HEK293T (cell line): ENCODE measurements around the gene CA7.

ENCODE experiments used
- CTCF ChIA-PET: fragments of 350-600 bp; formaldehyde crosslinking; extraction: SDS; loops from one replicate; lab custom pipeline; 2021; ENCODE audit warnings: antibody characterized with exemption, inconsistent platforms; lab: Yijun Ruan, JAX
- POLR2A ChIA-PET: fragments of 350-600 bp; formaldehyde crosslinking; extraction: SDS; loops from one replicate; lab custom pipeline; 2020; ENCODE audit warnings: antibody characterized with exemption, inconsistent platforms; lab: Yijun Ruan, JAX
- DNase-seq: peaks from one replicate; pipeline ENCODE4 v3.0.0; 2012; ENCODE audit warnings: mixed read lengths; ENCODE audit errors: extremely low spot score
- ARNT ChIP-seq: fragments of 450-650 bp; IDR thresholded peaks from 2 replicates; pipeline ENCODE4 v1.6.1; 2017; ENCODE audit warnings: mild to moderate bottlenecking
- BHLHE40 ChIP-seq: fragments of 450-650 bp; IDR thresholded peaks from 2 replicates; pipeline ENCODE4 v1.6.1; 2016; ENCODE audit warnings: mild to moderate bottlenecking, moderate library complexity, borderline replicate concordance
- CTBP1 ChIP-seq: fragments of 450-650 bp; IDR thresholded peaks from 2 replicates; pipeline ENCODE4 v1.6.1; 2016; ENCODE audit warnings: borderline replicate concordance
- ELF4 ChIP-seq: fragments of 450-650 bp; IDR thresholded peaks from 2 replicates; pipeline ENCODE4 v1.6.1; 2017; ENCODE audit warnings: antibody characterized with exemption
- FOXA1 ChIP-seq: fragments of 450-650 bp; IDR thresholded peaks from 2 replicates; pipeline ENCODE4 v1.6.1; 2016; ENCODE audit warnings: mild to moderate bottlenecking
- FOXK2 ChIP-seq: fragments of 450-650 bp; IDR thresholded peaks from 2 replicates; pipeline ENCODE4 v1.6.1; 2016; ENCODE audit warnings: mild to moderate bottlenecking
- FOXM1 ChIP-seq: fragments of 450-650 bp; IDR thresholded peaks from 2 replicates; pipeline ENCODE4 v1.6.1; 2017; ENCODE audit warnings: mild to moderate bottlenecking, borderline replicate concordance
- HDGF ChIP-seq: fragments of 450-650 bp; IDR thresholded peaks from 2 replicates; pipeline ENCODE4 v1.6.1; 2017; ENCODE audit warnings: antibody characterized with exemption, borderline replicate concordance
- L3MBTL2 ChIP-seq: fragments of 450-650 bp; conservative IDR thresholded peaks from 2 replicates; pipeline ENCODE4 v1.6.1; 2016; ENCODE audit warnings: mild to moderate bottlenecking
- LEF1 ChIP-seq: fragments of 450-650 bp; IDR thresholded peaks from 2 replicates; pipeline ENCODE4 v1.6.1; 2017; ENCODE audit warnings: mild to moderate bottlenecking, borderline replicate concordance
- NFRKB ChIP-seq: fragments of 450-650 bp; IDR thresholded peaks from 2 replicates; pipeline ENCODE4 v1.6.1; 2016; ENCODE audit warnings: mild to moderate bottlenecking, moderate library complexity
- SP1 ChIP-seq: fragments of 450-650 bp; IDR thresholded peaks from 2 replicates; pipeline ENCODE4 v1.6.1; 2017
- SUZ12 ChIP-seq: fragments of 450-650 bp; IDR thresholded peaks from 2 replicates; pipeline ENCODE4 v1.6.1; 2016; ENCODE audit warnings: mild to moderate bottlenecking
- TARDBP ChIP-seq: fragments of 450-650 bp; IDR thresholded peaks from 2 replicates; pipeline ENCODE4 v1.6.1; 2016
- ZNF384 ChIP-seq: fragments of 450-650 bp; IDR thresholded peaks from 2 replicates; pipeline ENCODE4 v1.6.1; 2016
- TF ChIP-seq, protein P1 (sequence below): fragments of 450-650 bp; IDR thresholded peaks from 2 replicates; pipeline ENCODE4 v1.6.1; 2016

Gene CA7

GRCh38 chr16:66881014-66881417, 36.8 kb downstream of the CA7 start:
- TF ChIP-seq CTBP1 (no peak), TARDBP (no peak), ZNF384 (no peak), ELF4 (no peak), ARNT (no peak), FOXK2 (no peak), NFRKB (no peak), FOXA1 (no peak), HDGF (no peak), FOXM1 (no peak), L3MBTL2 (no peak), BHLHE40 (no peak), LEF1 (no peak), SP1 (no peak), SUZ12 (no peak)
- TF ChIP-seq, protein P1, sequence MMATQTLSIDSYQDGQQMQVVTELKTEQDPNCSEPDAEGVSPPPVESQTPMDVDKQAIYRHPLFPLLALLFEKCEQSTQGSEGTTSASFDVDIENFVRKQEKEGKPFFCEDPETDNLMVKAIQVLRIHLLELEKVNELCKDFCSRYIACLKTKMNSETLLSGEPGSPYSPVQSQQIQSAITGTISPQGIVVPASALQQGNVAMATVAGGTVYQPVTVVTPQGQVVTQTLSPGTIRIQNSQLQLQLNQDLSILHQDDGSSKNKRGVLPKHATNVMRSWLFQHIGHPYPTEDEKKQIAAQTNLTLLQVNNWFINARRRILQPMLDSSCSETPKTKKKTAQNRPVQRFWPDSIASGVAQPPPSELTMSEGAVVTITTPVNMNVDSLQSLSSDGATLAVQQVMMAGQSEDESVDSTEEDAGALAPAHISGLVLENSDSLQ = no peak
- CTCF ChIA-PET = interaction anchor here (0.5 to 1.5 kb wide), 8 partner anchors 8 to 272 kb away, joined by 3 to 9 read pairs (median 4); no protein-coding TSS in a partner anchor
- POLR2A ChIA-PET = interaction anchor here (0.6 to 2.5 kb wide), 8 partner anchors 8 to 50 kb away, joined by 3 to 8 read pairs (median 4); partner anchors contain the start of gene NAE1
- DNase-seq = no peak

DNA sequence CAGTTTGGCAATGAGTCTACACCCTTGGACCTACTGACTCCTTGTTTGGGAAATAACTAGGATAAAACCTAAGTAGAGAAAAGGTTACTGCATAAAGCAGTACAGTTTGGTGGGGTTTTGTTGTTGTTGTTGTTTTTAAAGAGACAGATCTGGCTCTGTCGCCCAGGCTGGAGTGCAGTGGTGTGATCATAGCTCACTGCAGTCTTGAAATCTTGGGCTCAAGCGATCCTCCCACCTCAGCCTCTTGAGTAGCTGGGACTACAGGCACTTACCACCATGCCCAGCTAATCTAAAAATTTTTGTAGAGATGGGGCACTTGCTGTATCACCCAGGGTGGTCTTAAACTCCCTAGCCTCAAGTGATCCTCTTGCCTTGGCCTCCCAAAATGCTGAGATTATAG, 37.3 kb downstream of the CA7 start:
- DNase-seq = peak; percentile 1
- POLR2A ChIA-PET = interaction anchor here (1.0 to 2.5 kb wide), 2 partner anchors 18 to 51 kb away, joined by 3 to 8 read pairs; partner anchors contain the start of gene NAE1
- CTCF ChIA-PET = interaction anchor here (0.8 to 1.5 kb wide), 5 partner anchors 9 to 273 kb away, joined by 3 to 6 read pairs (median 3); no protein-coding TSS in a partner anchor
- no peak for TF ChIP-seq ARNT
- TF ChIP-seq FOXA1 = no peak
- TF ChIP-seq ZNF384 = no peak
- no peak for TF ChIP-seq TARDBP
- no peak for TF ChIP-seq SUZ12
- no peak for TF ChIP-seq CTBP1
- TF ChIP-seq LEF1 = no peak
- no peak for TF ChIP-seq HDGF
- TF ChIP-seq L3MBTL2 = no peak
- TF ChIP-seq, protein P1 = no peak
- no peak for TF ChIP-seq FOXK2
- TF ChIP-seq BHLHE40 = no peak
- TF ChIP-seq SP1 = no peak
- TF ChIP-seq FOXM1 = no peak
- TF ChIP-seq NFRKB = no peak
- TF ChIP-seq ELF4 = no peak

- POLR2A ChIA-PET = interaction anchor here (2.5 kb wide), 1 partner anchor 51 kb away, joined by 8 read pairs; the partner anchor contains the start of gene NAE1
- TF ChIP-seq NFRKB (no peak), L3MBTL2 (no peak), SUZ12 (no peak), TARDBP (no peak), FOXK2 (no peak), BHLHE40 (no peak), FOXM1 (no peak)
- DNase-seq = no peak
- CTCF ChIA-PET = interaction anchor here (1.0 to 1.4 kb wide), 4 partner anchors 9 to 273 kb away, joined by 3 to 6 read pairs (median 4); no protein-coding TSS in a partner anchor
Observed at GRCh38 chr16:66881964-66882508, 37.8 kb downstream of the CA7 start.

GRCh38 chr16:66882702-66883101, 38.5 kb downstream of the CA7 start:
- no peak for TF ChIP-seq SUZ12
- no peak for TF ChIP-seq ZNF384
- TF ChIP-seq ELF4 = no peak
- TF ChIP-seq FOXA1 = no peak
- no peak for TF ChIP-seq CTBP1
- no peak for TF ChIP-seq FOXK2
- no peak for TF ChIP-seq BHLHE40
- no peak for TF ChIP-seq SP1
- TF ChIP-seq HDGF = no peak
- TF ChIP-seq LEF1 = no peak
- TF ChIP-seq, protein P1 = no peak
- TF ChIP-seq ARNT = no peak
- no peak for TF ChIP-seq NFRKB
- no peak for TF ChIP-seq L3MBTL2
- no peak for TF ChIP-seq TARDBP
- POLR2A ChIA-PET = no interaction called here
- no peak for DNase-seq
- CTCF ChIA-PET = interaction anchor here (1.0 to 1.3 kb wide), 2 partner anchors 12 to 51 kb away, joined by 3 read pairs; no protein-coding TSS in a partner anchor

GRCh38 chr16:66885491-66885890, 41.3 kb downstream of the CA7 start:
- ChIA-PET POLR2A (no interaction called here), CTCF (no interaction called here)
- DNase-seq = no peak
- no peak for TF ChIP-seq LEF1
- TF ChIP-seq ZNF384 = no peak

DNA sequence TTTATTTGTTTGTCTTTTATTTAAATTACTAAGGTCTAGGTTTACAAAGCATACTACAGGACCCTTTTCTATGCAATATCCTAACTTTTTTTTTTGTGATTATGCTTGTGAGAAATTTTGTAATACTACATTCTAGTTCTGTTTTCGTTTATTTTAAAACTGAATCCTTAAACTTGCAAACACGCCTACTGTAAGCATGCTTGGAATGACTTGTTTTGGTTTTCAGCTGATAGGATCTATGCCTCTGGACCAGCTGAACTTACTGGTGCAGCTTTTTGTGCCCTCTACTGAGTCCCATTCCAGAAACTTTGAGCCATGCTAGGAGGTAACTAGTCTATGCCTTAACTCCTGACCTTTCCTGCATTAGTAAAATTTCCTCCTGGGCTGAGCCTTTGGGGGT, 42.1 kb downstream of the CA7 start:
- no peak for TF ChIP-seq LEF1
- no peak for TF ChIP-seq FOXM1
- TF ChIP-seq CTBP1 = no peak
- TF ChIP-seq, protein P1 = no peak
- no peak for TF ChIP-seq ELF4
- TF ChIP-seq TARDBP = no peak
- no peak for TF ChIP-seq FOXK2
- no peak for TF ChIP-seq L3MBTL2
- TF ChIP-seq ARNT = no peak
- TF ChIP-seq BHLHE40 = no peak
- TF ChIP-seq SP1 = no peak
- TF ChIP-seq SUZ12 = no peak
- TF ChIP-seq HDGF = no peak
- no peak for TF ChIP-seq NFRKB
- TF ChIP-seq FOXA1 = no peak
- TF ChIP-seq ZNF384 = no peak
- ChIA-PET POLR2A (no interaction called here), CTCF (no interaction called here)
- DNase-seq = no peak
